GM21528 (cell line): Measurements from ENCODE around the gene SYNCRIP.
"Not testable (repeated sequence)": the region's sequence is repeated elsewhere in the genome, so short reads cannot be mapped to it uniquely, and the experiment has no call there.

Experiments used
- ATAC-seq: cut with Tn5 transposase; IDR thresholded peaks from one replicate; pipeline ENCODE4 v1.9.1; 2021; ENCODE audit warnings: mild to moderate bottlenecking, moderate library complexity; ENCODE audit not compliant: unreplicated experiment, low FRiP score

The SYNCRIP gene

GRCh38 chr6:85642774-85643536 is at the start of gene SYNCRIP:
SYNCRIP (minus strand) TSS chr6:85642886; CDS start chr6:85641439, 1,447 bp downstream.
- ATAC-seq: peak; percentile 72

DNA sequence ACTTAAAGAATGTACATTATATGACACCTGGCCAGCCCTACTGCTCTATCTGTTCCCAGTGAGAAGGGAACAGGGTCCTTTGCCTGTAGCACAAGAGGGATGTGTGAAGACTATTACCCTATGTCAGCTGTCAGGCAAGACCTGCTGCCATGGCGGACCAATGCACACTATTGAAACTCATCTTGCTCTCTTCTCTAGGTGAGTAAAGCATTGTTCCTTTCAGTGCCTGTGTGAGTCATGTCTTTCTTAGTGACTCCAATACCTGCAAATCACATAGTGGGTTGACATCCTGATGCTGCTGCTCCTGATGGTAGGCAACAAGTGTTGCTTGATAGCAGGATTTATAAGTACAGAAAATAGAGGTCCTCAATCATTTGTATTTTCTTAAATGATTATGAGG is 48.8 kb upstream of the SYNCRIP start:
- ATAC-seq: no peak

- ATAC-seq: no peak
Observed at GRCh38 chr6:85690071-85690470, 47.4 kb upstream of the SYNCRIP start.

- peak; percentile 91 for ATAC-seq
Observed at GRCh38 chr6:85685713-85686112, 43.0 kb upstream of the SYNCRIP start.

- no peak for ATAC-seq
Observed at GRCh38 chr6:85684809-85685171, 42.1 kb upstream of the SYNCRIP start.

- no peak for ATAC-seq
Observed at GRCh38 chr6:85684133-85684808, 41.6 kb upstream of the SYNCRIP start.

GRCh38 chr6:85681899-85682298 is 39.2 kb upstream of the SYNCRIP start:
- ATAC-seq: not testable (repeated sequence)

DNA sequence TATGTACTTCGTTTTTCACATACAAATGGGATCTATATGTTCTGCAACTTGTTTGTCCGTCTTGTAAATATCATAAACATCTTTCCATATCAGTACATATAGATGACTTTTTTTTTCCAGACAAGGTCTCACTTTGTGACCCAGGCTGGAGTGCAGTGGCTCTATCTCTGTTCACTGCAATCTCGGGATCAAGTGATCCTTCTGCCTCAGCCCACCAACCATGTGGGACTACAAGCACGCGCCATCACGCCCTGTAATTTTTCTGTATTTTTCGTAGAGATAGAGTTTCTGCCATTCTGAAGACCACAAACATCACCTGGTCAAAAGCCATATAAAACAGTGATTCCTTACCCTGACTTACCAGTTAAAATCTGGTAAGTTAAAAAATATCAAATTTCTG is 37.7 kb upstream of the SYNCRIP start:
- ATAC-seq: no peak

GRCh38 chr6:85679445-85680123 is 36.9 kb upstream of the SYNCRIP start:
- ATAC-seq: no peak

DNA sequence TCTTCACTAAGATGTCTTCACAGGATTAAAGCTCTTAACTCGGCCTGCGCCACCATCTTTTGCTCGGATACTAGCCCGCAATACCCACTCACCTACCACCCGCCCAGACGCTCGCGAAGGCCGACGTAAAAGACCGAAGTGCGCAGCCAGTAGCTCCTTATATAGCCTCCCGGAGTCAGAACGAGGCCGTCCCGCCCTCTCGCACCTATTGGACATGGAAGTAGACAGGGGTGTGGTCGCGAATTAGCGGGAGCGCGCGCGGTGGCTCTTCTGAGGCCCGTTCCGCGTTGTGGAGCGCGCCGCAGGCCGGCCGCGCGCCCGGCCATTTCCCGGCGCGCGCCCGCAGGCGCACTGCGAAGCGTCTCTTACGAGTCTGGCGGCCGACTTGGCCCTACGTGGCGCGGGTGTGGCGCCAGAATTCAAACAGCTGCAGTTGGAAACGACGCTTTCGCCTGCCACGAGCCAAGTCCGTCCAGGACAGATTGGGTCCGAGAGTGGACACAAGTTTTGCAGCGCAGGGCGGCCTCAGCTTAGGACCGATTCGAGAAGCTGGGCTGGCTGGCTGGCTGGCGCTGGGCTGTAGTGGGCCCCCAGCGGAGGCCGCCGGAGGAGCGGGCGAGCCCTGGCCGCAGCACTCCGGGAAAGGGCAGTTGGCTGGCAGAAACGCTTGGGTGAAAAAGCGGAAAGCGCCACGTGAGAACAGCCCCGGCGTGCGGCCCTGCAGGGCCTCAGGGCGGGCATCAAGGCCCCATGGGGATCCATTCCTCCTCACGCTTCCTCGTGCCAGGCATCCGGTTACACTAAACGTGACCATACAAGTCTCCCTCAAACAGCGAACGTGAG is 36.1 kb upstream of the SYNCRIP start:
- ATAC-seq: peak; percentile 86

DNA sequence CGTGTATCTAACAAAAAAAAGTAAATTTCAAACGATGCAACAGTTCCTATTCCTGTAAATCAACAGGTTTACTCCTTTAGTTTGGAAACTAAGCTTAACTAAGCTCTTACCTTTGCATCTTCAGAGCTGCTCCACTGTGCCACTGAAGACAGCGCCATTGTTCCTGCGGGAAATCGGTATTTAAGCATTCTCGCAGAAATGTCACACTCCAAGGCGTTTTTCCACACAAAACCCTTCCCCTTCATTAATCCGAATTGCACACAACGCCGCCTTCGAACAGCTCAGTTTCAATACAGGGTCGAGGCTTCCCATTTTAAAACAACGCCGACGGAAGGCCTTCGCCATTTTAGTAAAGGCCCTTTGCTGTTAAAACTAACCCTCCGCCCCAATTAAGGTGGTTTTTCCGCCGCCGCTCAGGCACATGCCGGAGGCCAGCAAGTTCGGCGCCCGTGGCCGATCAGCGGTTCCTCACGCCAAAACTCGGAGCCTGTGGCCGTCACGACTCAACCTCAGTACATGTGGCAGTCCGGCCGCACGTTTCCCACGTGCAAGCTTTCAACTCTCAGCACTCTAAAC is 35.4 kb upstream of the SYNCRIP start:
- no peak for ATAC-seq

DNA sequence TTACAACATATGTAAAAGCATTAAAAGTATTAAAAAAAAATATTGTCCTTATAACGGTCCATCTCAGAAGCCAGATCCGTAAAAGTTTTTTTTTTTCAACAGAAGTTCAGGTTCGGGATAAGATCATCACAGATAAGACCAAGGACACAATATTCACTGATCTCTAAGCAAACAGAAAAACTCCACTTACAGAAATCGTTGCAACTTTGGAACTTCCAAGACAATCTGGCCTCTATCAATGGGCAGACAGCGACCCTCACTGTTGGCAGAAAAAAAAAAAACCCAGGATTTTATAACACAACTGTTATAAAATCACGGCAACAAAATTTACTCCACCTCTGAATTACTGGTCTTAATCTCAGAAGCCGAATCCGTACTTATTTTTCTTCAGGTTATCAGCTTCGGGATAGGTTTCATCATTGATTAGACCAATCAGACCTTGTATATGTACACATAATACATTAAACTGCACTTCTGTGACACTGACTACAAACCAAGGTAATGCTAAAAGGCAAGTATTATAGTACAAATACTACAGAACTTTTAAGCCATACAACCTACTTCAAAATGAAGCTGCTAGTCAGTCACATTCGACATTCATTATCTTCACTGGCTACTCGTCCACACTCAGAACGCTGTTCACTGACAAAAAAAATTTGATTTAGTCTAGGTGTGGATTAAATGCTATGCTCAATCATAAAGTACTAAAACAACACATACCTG is 34.7 kb upstream of the SYNCRIP start:
- ATAC-seq: no peak

GRCh38 chr6:85676086-85676729 is 33.5 kb upstream of the SYNCRIP start:
- ATAC-seq: no peak

GRCh38 chr6:85675030-85675819 is 32.5 kb upstream of the SYNCRIP start:
- ATAC-seq: no peak

GRCh38 chr6:85674604-85675003 is 31.9 kb upstream of the SYNCRIP start:
- ATAC-seq: no peak

DNA sequence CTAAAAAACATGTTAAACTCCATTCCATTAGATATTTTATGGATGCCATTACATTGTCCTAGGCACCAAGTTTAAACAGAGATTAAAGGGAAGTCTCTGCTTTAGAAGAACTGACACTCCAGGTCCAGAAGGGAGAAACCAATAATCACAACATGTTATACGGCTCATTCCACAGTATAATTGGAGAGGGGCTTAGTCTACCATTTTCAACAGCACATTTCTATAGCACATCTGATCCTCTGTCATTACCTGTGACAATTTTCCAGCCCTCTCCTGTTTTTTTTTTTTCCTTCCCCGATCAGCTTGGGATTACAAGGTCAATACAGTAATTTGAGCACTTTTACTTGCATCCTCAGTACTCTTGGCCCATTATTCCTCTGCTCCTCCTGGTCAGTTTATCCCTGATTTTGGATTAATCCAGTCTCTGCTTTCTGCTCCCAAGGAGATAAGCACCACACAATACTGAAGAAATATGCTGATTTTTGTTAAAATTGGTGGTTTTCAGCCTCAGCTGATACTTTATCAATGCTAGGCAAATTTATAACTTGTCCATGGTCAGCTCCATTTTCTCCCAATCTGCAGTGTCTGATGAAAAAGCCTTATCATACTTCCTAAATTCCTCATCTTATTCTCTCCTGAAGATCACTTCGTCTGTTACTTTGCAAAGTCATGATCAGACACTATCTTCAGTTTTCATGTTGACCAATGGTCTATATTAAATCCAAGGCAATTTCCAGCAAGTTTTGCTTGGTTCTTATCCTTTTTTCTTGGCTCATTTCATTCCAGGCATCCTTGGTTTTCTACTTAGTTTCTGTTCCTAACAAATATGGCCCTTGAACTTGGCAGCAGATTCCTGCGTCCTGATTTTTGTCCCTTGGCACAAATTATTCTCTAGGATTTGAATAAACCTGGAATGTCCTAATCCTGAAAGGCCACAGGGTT is 30.8 kb upstream of the SYNCRIP start:
- no peak for ATAC-seq

DNA sequence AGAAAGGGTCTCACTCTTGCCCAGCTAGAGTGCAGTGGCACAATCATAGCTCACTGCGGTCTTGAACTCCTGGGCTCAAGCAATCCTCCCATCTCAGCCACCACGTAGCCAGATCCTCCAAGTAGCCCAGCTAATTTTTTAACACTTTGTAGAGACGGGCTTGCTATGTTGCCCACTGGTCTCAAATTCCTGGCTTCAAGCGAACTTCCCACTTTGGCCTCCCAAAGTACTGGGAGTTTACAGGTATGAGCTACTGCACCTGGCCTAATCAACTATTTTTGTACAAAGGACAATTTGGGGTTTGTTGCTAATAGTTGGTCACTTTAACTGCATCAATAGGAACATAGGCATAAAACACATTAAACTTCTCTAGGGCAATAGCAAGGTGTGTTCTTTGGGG is 29.9 kb upstream of the SYNCRIP start:
- ATAC-seq: no peak
